HG03571 (cell line): Measurements from ENCODE around the gene FBXO9.
A peak's percentile ranks its signal among the peaks of the same experiment; 100 is the strongest.
"Not testable (repeated sequence)": the region's sequence is repeated elsewhere in the genome, so short reads cannot be mapped to it uniquely, and the experiment has no call there.

Source experiments
- ATAC-seq: cut with Tn5 transposase; IDR thresholded peaks from one replicate; pipeline ENCODE4 v1.9.1; 2021; ENCODE audit not compliant: unreplicated experiment

Gene FBXO9

GRCh38 chr6:53045891-53046673 lies 19.1 kb upstream of the FBXO9 start:
- ATAC-seq = no peak

- peak; percentile 97 for ATAC-seq
Measured at GRCh38 chr6:53048431-53049195, 16.6 kb upstream of the FBXO9 start.

- ATAC-seq = no peak
Measured at GRCh38 chr6:53049415-53049814, 15.8 kb upstream of the FBXO9 start.

GRCh38 chr6:53052152-53052551 lies 13.1 kb upstream of the FBXO9 start:
- not testable (repeated sequence) for ATAC-seq

GRCh38 chr6:53054532-53054931 lies 10.7 kb upstream of the FBXO9 start:
- no peak for ATAC-seq

GRCh38 chr6:53055873-53056272 lies 9.3 kb upstream of the FBXO9 start:
- no peak for ATAC-seq

GRCh38 chr6:53056273-53056672 lies 8.9 kb upstream of the FBXO9 start:
- no peak for ATAC-seq

GRCh38 chr6:53058388-53059195 lies 6.6 kb upstream of the FBXO9 start:
- no peak for ATAC-seq

- ATAC-seq = no peak
Measured at GRCh38 chr6:53059648-53060589, 5.3 kb upstream of the FBXO9 start.

GRCh38 chr6:53062169-53062539 lies 3.0 kb upstream of the FBXO9 start:
- no peak for ATAC-seq

GRCh38 chr6:53064255-53064654 lies 949 bp upstream of the FBXO9 start:
- ATAC-seq = not testable (repeated sequence)

GRCh38 chr6:53064726-53065265 lies 408 bp upstream of the FBXO9 start:
- ATAC-seq = peak; percentile 69

GRCh38 chr6:53066077-53066417 lies 843 bp downstream of the FBXO9 start:
- no peak for ATAC-seq

GRCh38 chr6:53066874-53067706 lies 1.9 kb downstream of the FBXO9 start:
- ATAC-seq = no peak

- no peak for ATAC-seq
Measured at GRCh38 chr6:53067849-53068361, 2.7 kb downstream of the FBXO9 start.

GRCh38 chr6:53069427-53069826 lies 4.2 kb downstream of the FBXO9 start:
- ATAC-seq = no peak

GRCh38 chr6:53070806-53071205 lies 5.6 kb downstream of the FBXO9 start:
- no peak for ATAC-seq

GRCh38 chr6:53074347-53074746 lies 9.1 kb downstream of the FBXO9 start:
- no peak for ATAC-seq

GRCh38 chr6:53080813-53081212 lies 15.6 kb downstream of the FBXO9 start:
- ATAC-seq = no peak
